Heart left ventricle (tissue), 13 donors: ENCODE data around the gene MYL6B.

Experiments used
- CTCF ChIP-seq, 12 donors: fragments of 200-600 bp; sonication (generic) in 4 of 12; IDR thresholded peaks; one replicate each; pipeline versions ENCODE4 v1.5.0 to v1.8.0; 2018 to 2022; ENCODE audit warnings: antibody characterized with exemption in 12 of 12, mild to moderate bottlenecking in 5 of 12
- POLR2A ChIP-seq, 2 donors: fragments of 450-650 bp; IDR thresholded peaks; one replicate each; pipeline ENCODE4 v1.6.1; 2017; ENCODE audit warnings: antibody characterized with exemption in 2 of 2, mild to moderate bottlenecking in 2 of 2, moderate library complexity in 2 of 2
- donor health status: ischemic (EF 13 %, LVEDD 7.1; RV severe dilation, severe dysfunction).
- donor health status: DM: no; HTN: yes; CAD: no.
- donor health status: DM: no; HTN: no; CAD: no.
- donor health status: ischemic (EF 25% LVEDD 6.9; RV normal size, moderate dysfunction).
- donor health status: ischemic (EF 25% LVEDD 5.7; RV mildly dilated, moderate dysfunction).
- donor health status: ischemic (EF 35%, LVEDD 5.7; RV mildly dilated, moderate dysfunction).
- donor health status: nonischemic (EF 11% LVEDD 7.7; RV severe dilation, severe dysfunction).
- donor health status: DM: yes; HTN: yes; CAD: no.
- donor health status: PGD.
- donor health status: ischemic (EF 29% LVEDD 5.4; RV normal size, mild dysfunction).
- donor health status: nonischemic (EF 23%, LVEDD 6.1; RV moderate dilation, normal function).

DNA sequence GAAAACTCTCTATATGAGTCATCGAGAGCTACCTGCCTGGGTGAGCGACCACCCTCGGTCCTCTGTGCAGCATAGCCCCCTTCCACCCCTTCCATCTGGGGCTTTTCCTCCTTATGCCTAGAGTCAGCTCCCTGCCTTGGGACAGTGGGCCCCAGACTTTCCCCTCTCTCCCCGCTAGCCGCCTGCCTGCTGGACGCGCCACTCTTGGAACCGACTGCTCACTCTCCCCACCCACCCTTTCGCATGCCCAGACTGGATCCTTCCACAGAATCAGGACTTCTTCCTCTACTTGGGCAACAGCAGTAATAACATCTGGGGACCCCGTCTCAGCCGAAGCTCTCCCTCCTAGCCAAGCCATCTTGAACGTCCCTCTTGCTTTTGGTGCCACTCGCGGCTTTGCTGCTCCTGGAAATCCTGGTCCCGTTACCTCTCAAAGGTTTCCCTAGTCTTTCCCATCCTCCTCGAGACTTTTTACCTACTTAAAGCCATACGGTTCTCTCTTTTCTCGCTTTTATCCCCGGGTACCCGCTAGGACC, 23.6 kb upstream of the MYL6B start:
- TF ChIP-seq CTCF (IDR thresholded peaks at IDR 0.05) (no peak), POLR2A (IDR thresholded peaks at IDR 0.05) (no peak)
